K562 (cell line): ENCODE data around the gene GATC. TPM values are rescaled to one million over a fixed set of nuclear protein-coding genes. Genes with fewer than 3 reads are reported as not detected.
A peak's percentile ranks its signal among the peaks of the same experiment; 100 is the strongest.

Source experiments
- BRF2 ChIP-seq: IDR thresholded peaks from 3 replicates; pipeline ENCODE4 v1.6.1; 2011; ENCODE audit warnings: borderline replicate concordance, mild to moderate bottlenecking; ENCODE audit not compliant: insufficient read length, insufficient read depth
- CBX5 ChIP-seq: IDR thresholded peaks from 2 replicates; pipeline ENCODE4 v1.6.1; 2014; ENCODE audit warnings: low read depth, borderline replicate concordance
- CREB1 ChIP-seq, 2 experiments: sonication (generic) in 1 of 2; formaldehyde crosslinking in 1 of 2; IDR thresholded peaks; 2 replicates each; pipeline versions ENCODE4 v1.6.1 to v1.8.0; 2012 to 2022; ENCODE audit warnings: inconsistent platforms in 1 of 2, mild to moderate bottlenecking in 1 of 2, missing genetic modification reagents in 1 of 2, moderate library complexity in 1 of 2
- CXXC5 ChIP-seq: fragments of 250-450 bp; sonication (Bioruptor Pico); IDR thresholded peaks from 2 replicates; pipeline ENCODE4 v1.8.0; 2022; ENCODE audit warnings: inconsistent platforms, mild to moderate bottlenecking, moderate library complexity
- FOXJ2 ChIP-seq: fragments of 200-800 bp; sonication (Bioruptor generic); IDR thresholded peaks from 2 replicates; pipeline ENCODE4 v1.6.1; 2016; ENCODE audit warnings: missing genetic modification characterization, missing compliant biosample characterization
- HMBOX1 ChIP-seq: sonication (generic); IDR thresholded peaks from 2 replicates; pipeline ENCODE4 v1.6.1; 2016
- HMGN3 ChIP-seq: IDR thresholded peaks from 2 replicates; pipeline ENCODE4 v1.6.1; 2011; ENCODE audit warnings: borderline replicate concordance, low read depth, mild to moderate bottlenecking, mixed read lengths, low read length; ENCODE audit not compliant: insufficient read length; ENCODE audit errors: extremely low read depth
- HNRNPH1 ChIP-seq: fragments of 200-400 bp; formaldehyde crosslinking; optimal IDR thresholded peaks from 2 replicates; pipeline ENCODE3; 2017; ENCODE audit warnings: low read depth, mild to moderate bottlenecking, low read length, moderate library complexity
- MYBL2 ChIP-seq, 2 experiments: fragments of 450-650 bp in 1 of 2; sonication (generic) in 1 of 2; formaldehyde crosslinking in 1 of 2; IDR thresholded peaks; 2 replicates each; pipeline versions ENCODE4 v1.6.1 to v1.8.1; 2017 to 2022; ENCODE audit warnings: borderline replicate concordance in 1 of 2, inconsistent platforms in 1 of 2, low read depth in 1 of 2, mild to moderate bottlenecking in 1 of 2, missing genetic modification reagents in 1 of 2, moderate library complexity in 1 of 2
- NRF1 ChIP-seq, 2 experiments: fragments of 450-650 bp; IDR thresholded peaks in 1 of 2; conservative IDR thresholded peaks in 1 of 2; 2 replicates each; pipeline ENCODE4 v1.6.1; 2014; ENCODE audit warnings: mild to moderate bottlenecking in 2 of 2
- POLR2A ChIP-seq: fragments of 450-650 bp; conservative IDR thresholded peaks from 2 replicates; pipeline ENCODE4 v1.6.1; 2016
- POLR2AphosphoS5 ChIP-seq: IDR thresholded peaks from 2 replicates; pipeline ENCODE4 v1.6.1; 2011; ENCODE audit warnings: mild to moderate bottlenecking, low read depth, low read length, moderate library complexity; ENCODE audit not compliant: control insufficient read depth, insufficient read depth
- RCOR1 ChIP-seq, 2 experiments: IDR thresholded peaks; 2 replicates each; pipeline ENCODE4 v1.6.1; 2012; ENCODE audit warnings: low read depth in 2 of 2, low read length in 2 of 2, borderline replicate concordance in 1 of 2, improper control_type of control experiment in 1 of 2
- SP2 ChIP-seq: IDR thresholded peaks from 2 replicates; pipeline ENCODE4 v1.6.1; 2011; ENCODE audit warnings: mild to moderate bottlenecking, low read depth, low read length, moderate library complexity; ENCODE audit not compliant: poor library complexity, severe bottlenecking; ENCODE audit errors: extremely low read depth
- SRSF1 ChIP-seq: fragments of 200-400 bp; formaldehyde crosslinking; IDR thresholded peaks from 2 replicates; pipeline ENCODE4 v1.6.1; 2017; ENCODE audit warnings: mild to moderate bottlenecking, low read depth, low read length, moderate library complexity
- TCF15 ChIP-seq: fragments of 250-450 bp; sonication (Bioruptor Pico); IDR thresholded peaks from 2 replicates; pipeline ENCODE4 v1.8.0; 2022; ENCODE audit warnings: moderate library complexity, mild to moderate bottlenecking, inconsistent platforms
- USF2 ChIP-seq: sonication (generic); formaldehyde crosslinking; IDR thresholded peaks from 2 replicates; pipeline ENCODE4 v1.5.0; 2020; ENCODE audit warnings: missing genetic modification reagents
- WHSC1 ChIP-seq: IDR thresholded peaks from one replicate; pipeline ENCODE4 v1.6.1; 2012; ENCODE audit warnings: low read length, control low read depth, inconsistent platforms
- YY1 ChIP-seq, 3 experiments: IDR thresholded peaks; 2 replicates each; pipeline ENCODE4 v1.6.1; 2011; ENCODE audit warnings: low read length in 2 of 3, mild to moderate bottlenecking in 2 of 3, moderate library complexity in 2 of 3, borderline replicate concordance in 1 of 3, control low read depth in 1 of 3, low read depth in 1 of 3; ENCODE audit not compliant: insufficient read depth in 3 of 3, insufficient replicate concordance in 2 of 3, control insufficient read depth in 1 of 3, insufficient read length in 1 of 3; ENCODE audit errors: extremely low read depth in 1 of 3
- ZNF583 ChIP-seq: fragments of 250-450 bp; sonication (Bioruptor Pico); IDR thresholded peaks from 2 replicates; pipeline ENCODE4 v1.4.0; 2020
- ZNF717 ChIP-seq: fragments of 250-450 bp; sonication (Bioruptor Pico); IDR thresholded peaks from 2 replicates; pipeline ENCODE4 v1.5.0; 2021
- polyA plus RNA-seq, 8 experiments: library from polyadenylated mRNA; depleted of rRNA in 4 of 8; stranded (reverse) in 5 of 8; unstranded in 3 of 8; fragments of >200 nt; fragmentation: Nextera tagmentation in 2 of 8; fragmentation: Illumina TruSeq in 1 of 8; extraction: Ambion mirVana in 2 of 8; extraction: Trizol in 1 of 8; gene quantifications; 2 replicates each; pipeline versions ENCODE4 v1.2.1 to v1.2.3, GENCODE V29; 2011 to 2014; ENCODE audit warnings: inconsistent platforms in 1 of 8, missing spikeins in 1 of 8
- total RNA-seq, 7 experiments: library from RNA; depleted of rRNA in 6 of 7; stranded (reverse); fragments of >200 nt in 6 of 7; fragmentation: Illumina TruSeq in 2 of 7; extraction: Trizol in 2 of 7; gene quantifications; 2 replicates each; pipeline versions ENCODE4 v1.2.1 to v1.2.3, GENCODE V29; 2011 to 2021; ENCODE audit warnings: low replicate concordance in 1 of 7

Gene GATC
- total and polyA plus RNA-seq, 9 of the 15 experiments (the other 6 are each of a cell fraction or from before 2014, with no cell fraction given) = 5.8 to 52.6 (median 28.2) TPM

- 0 out of 4 replicates have a peak, but pooled peaks of 1 of the 2 experiments have one; percentile 6 for TF ChIP-seq RCOR1 (IDR thresholded peaks at IDR 0.05; ENCODE audit: borderline replicate concordance in 1 of 2, low read depth in 2 of 2, low read length in 2 of 2)
- TF ChIP-seq BRF2 = no peak
- peak in 1 of 3 experiments; percentile 52 for TF ChIP-seq YY1 (IDR thresholded peaks at IDR 0.05; ENCODE audit: borderline replicate concordance in 1 of 3, control insufficient read depth in 1 of 3, extremely low read depth in 1 of 3, insufficient read depth in 3 of 3, insufficient read length in 1 of 3, insufficient replicate concordance in 2 of 3, low read depth in 1 of 3, low read length in 2 of 3)
- TF ChIP-seq POLR2AphosphoS5 = peak; percentile 90
- no peak for TF ChIP-seq MYBL2 (IDR thresholded peaks at IDR 0.05; ENCODE audit: low read depth)
- TF ChIP-seq MYBL2 (CRISPR knock-in tag; IDR thresholded peaks at IDR 0.05; ENCODE audit: borderline replicate concordance) = no peak
- TF ChIP-seq CREB1 (IDR thresholded peaks at IDR 0.05) = peak; percentile 76
- peak; percentile 83 for TF ChIP-seq CREB1 (CRISPR knock-in tag; IDR thresholded peaks at IDR 0.05)
- TF ChIP-seq CXXC5 = peak; percentile 84
- TF ChIP-seq POLR2A = peak; percentile 94
- no peak for TF ChIP-seq TCF15 (CRISPR knock-in tag)
- TF ChIP-seq FOXJ2 = peak; percentile 47; the same call in 1 of the 2 replicates
- no peak for TF ChIP-seq ZNF583 (CRISPR knock-in tag)
- TF ChIP-seq NRF1 (conservative IDR thresholded peaks at IDR 0.05 in 1 of 2, IDR thresholded peaks at IDR 0.05 in 1 of 2) = peak; percentile 71
- TF ChIP-seq CBX5 = no peak
- TF ChIP-seq WHSC1 = no peak
- TF ChIP-seq SRSF1 = no peak
- no peak for TF ChIP-seq HNRNPH1
- no peak for TF ChIP-seq ZNF717 (CRISPR knock-in tag)
- no peak for TF ChIP-seq USF2
- TF ChIP-seq HMBOX1 = no peak
- no peak for TF ChIP-seq SP2
- TF ChIP-seq HMGN3 = peak; percentile 62
Measured at GRCh38 chr12:120495731-120496412, 49.6 kb downstream of the GATC start, which contains the start of gene DYNLL1 (continued).
